Anterior cingulate cortex (tissue), 58 donors: ENCODE data around the gene SAMD5.
"Not testable (repeated sequence)": the region's sequence is repeated elsewhere in the genome, so short reads cannot be mapped to it uniquely, and the experiment has no call there.

Source experiments
- DNase-seq, 58 donors: peaks; one replicate each; lab custom pipeline; 2025; lab: John Stamatoyannopoulos, UW

The SAMD5 gene

DNA sequence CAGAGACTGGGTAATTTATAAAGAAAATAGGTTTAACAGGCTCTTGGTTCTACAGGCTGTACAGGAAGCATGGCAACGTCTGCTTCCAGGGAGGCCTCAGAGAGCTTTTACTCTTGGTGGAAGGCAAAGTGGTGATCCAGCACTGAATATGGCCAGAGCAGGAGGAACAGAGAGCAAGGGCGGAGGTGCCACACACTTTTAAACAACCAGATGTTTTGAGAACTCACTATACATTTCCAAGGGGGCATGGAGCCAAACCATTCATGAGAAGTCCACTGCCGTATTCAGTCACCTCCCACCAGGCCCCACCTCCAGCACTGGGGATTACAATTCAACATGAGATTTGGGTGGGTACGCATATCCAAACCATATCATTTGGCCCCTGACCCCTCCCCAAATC, 18.7 kb downstream of the SAMD5 start:
- no peak for DNase-seq

GRCh38 chr6:147528511-147529145, 20.1 kb downstream of the SAMD5 start:
- DNase-seq = no peak

DNA sequence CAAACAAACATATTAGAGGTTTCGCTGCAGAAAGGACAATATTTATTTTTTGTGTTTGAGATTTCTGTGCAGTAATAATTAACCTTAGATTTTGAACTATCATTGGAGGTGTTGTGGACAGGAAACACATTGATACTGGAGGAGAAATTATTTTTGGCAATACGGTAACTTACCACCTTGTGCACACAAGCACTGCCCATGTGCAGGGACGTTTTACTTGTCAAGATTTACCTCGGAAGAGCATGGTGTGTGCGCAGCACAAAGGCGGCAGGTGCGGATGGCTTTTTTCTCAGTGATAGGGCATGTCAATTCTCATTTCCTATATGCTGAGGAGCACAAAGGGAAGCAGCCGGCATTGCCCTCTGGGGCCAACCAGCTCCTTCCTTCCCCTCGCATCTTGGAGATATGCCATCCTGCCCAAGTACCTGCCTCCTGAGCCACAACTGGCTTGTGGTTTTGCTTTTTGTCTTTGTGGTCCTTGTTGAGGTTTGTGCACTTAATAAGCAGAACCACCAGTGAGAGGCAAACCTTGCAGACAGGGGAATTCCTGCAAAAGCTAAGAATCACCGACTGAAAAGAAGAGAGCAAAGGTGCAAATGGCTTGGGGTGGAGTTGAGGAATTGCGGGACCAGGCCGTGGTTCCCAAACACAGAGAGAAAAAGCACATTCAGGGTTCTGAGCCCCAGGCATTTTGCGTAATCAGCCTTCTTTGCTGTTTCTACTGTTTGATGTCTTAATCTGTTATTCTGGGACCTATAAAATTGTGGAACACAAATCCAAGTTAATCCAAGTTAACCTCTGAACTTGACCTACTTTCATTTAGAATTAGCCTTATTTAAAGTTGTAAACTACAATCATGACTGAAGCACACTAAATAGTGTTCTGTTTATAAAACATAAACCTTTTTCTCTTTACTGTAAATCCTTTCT, 21.9 kb downstream of the SAMD5 start:
- DNase-seq = no peak

DNA sequence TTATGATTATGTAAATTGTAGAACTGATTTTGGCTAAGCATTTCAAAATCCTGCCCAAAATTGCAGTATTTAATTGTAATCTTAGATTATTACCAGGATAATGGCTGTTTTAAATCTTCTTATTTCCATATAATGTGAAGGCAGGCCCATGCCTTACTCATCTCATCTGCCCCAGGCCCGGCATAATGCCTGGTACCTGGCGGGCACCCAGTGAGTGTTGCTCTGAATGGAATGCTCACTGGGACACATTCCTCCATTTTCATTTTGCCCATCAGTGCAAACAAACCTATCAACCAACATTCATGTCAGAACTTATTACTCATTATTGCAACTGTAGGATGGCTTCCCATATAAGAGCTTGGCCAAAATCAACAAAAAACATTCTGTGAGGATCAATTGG, 22.8 kb downstream of the SAMD5 start:
- no peak for DNase-seq

GRCh38 chr6:147534116-147534860, 25.8 kb downstream of the SAMD5 start:
- DNase-seq = no peak

DNA sequence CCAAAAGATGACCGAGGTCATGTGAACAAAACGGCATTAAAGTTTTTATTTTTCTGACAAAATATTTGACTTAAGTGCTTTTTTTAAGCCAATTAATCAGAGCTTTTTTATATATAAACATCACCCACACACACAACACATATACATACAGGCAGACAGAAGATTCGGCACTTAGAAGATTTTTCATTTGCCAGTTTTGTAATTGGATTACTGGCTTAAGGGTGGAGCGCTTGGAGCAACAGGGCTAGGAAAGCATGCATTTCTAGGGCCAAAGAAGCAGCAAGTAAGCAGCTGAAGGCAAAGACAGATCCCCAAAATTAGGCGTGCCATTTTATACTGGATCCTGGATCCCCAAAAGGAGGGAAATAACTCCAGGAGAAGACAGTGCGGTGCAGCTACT, 30.3 kb downstream of the SAMD5 start:
- DNase-seq = no peak

- no peak for DNase-seq
These were observed 31.6 kb downstream of the SAMD5 start for GRCh38 chr6:147540075-147540474.

DNA sequence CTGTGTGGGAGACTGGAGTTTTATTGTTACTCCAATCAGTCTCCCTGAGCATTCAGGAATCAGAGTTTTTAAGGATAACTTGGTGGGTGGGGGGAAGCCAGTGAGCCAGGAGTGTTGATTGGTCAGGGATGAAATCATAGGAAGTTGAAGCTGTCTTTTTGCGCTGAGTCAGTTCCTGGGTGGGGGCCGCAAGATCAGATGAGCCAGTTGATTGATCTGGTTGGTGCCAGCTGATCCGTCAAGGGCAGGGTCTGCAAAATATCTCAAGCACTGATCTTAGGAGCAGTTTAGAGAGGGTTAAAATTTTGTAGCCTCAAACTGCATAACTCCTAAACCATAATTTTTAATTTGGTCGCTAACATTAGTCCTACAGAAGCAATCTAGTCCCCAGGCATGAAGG, 33.9 kb downstream of the SAMD5 start:
- not testable (repeated sequence) for DNase-seq

DNA sequence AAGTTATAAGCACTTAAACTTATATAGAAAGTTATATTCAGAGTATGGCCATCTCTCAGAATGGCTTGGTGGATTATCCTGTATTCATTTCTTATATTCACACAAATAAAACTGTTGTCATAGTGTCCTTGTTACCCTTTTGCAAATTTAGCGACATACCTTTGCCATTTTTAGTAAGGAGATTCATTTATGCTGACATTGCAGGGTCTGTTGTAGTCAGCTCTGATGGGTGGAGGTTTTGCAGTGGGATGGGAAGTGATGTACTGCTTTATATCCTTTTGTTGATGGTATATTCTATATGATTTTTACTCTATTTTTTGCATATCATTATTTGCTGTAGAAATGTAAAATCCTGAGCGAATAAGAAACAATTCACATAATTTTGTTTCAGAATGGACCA, 35.9 kb downstream of the SAMD5 start:
- no peak for DNase-seq

GRCh38 chr6:147546501-147547368, 38.2 kb downstream of the SAMD5 start:
- DNase-seq = no peak

DNA sequence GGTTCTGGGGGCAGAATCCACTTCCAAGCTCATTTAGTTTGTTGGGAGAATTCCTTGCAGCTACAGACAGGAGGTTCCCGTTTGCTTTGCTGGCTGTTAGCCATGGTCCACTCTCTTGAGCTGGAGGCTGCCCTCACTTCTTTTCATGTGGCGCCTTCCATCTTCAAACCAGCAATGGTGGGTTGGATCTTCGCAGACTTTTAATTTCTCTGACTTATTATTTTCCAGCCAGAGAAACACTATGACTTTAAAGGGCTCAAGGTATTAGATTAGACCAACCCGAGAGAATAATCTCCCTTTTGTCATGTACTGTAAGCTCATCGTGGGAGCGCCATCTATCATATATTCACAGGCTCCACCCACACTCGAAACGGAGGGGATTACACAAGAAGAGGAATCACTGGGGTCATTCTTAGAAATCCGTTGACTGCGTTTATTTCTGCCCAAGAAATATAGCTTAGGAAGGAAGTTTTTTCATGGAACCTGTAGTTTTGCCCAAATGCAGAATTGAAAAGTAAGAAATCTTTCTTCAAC, 38.9 kb downstream of the SAMD5 start:
- DNase-seq = no peak

DNA sequence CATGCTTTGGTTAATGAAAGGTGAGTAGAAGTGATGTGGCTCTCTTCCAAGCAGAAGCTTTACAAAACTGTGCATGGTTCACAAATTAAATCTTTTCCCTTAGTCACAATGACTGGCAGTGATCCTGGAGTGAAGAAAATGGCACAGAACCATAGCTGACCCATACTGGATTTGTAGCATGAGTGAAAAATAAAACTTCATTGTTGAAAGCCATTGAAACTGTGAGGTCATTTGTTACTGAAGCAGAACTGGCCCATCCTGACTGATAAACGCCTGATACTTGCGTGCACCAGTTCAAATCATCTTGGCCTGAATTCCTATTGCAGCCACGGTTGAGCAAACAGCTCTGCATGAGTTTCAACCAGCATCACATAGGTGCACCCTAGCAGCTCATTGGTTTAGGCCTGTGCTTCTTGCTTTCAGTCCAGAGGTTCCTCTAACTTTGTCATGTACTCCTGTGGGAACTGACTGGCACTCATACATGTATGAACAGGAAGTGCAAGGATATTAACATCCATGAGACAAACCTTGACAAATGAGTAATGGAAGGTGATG, 40.5 kb downstream of the SAMD5 start:
- DNase-seq = no peak

- DNase-seq = no peak
These were observed 41.0 kb downstream of the SAMD5 start for GRCh38 chr6:147549531-147549930.

GRCh38 chr6:147551976-147552375, 43.5 kb downstream of the SAMD5 start:
- DNase-seq = no peak

- DNase-seq = no peak
These were observed 44.6 kb downstream of the SAMD5 start for GRCh38 chr6:147553099-147553498.

DNA sequence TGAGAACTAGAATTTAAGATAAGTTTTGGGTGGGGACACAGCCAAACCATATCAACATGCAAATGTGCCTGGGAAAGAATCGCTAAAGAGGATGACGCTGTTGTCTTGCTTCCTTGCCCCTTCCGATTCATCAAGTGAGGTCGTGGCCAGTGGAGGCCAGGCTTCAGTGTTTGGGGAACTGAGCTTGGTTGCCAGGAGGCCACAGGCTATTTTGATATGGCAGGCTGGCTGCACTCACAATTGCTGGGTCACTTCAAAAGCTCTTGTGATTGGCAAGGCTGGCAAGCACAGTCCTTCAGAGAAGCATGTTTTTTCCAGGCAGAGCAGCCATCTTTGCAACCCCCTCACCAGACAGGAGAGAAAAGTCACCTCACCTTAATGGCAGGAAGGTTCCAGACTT, 45.8 kb downstream of the SAMD5 start:
- DNase-seq = no peak

DNA sequence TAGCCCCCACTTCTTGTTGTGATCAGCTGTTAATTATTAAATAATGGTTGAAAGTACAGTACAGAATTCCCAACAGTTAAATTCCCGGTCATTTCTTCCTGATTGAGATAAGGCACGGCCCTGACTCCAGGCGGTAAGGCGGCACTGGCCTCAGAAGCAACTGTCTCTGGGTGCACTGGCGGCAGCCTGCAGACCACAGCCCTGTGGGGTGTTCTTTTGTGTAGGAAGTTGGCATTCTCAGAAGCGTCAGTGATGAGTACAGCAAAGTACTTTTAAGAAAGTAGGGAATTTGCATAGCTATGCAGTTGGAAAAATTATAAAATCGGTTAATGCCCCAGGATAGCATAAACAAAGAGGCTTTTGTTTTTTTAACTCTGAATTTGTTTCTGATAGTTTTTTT, 50.5 kb downstream of the SAMD5 start:
- DNase-seq = no peak

GRCh38 chr6:147560670-147561069, 52.2 kb downstream of the SAMD5 start:
- DNase-seq = no peak

GRCh38 chr6:147561726-147562125, 53.2 kb downstream of the SAMD5 start:
- no peak for DNase-seq

GRCh38 chr6:147563472-147563871, 55.0 kb downstream of the SAMD5 start:
- DNase-seq = no peak
